DOHH2 (cell line): Measurements from ENCODE around the gene CPLX1.
"Not testable (repeated sequence)": the region's sequence is repeated elsewhere in the genome, so short reads cannot be mapped to it uniquely, and the experiment has no call there.

Source experiments
- H3F3A ChIP-seq: fragments of 200-600 bp; sonication (generic), shearing (Covaris generic); 2 replicates; pipeline ENCODE4 v1.6.0; 2016; ENCODE audit warnings: antibody characterized with exemption, mild to moderate bottlenecking; ENCODE audit not compliant: control insufficient read depth, insufficient read depth
- H3K27ac ChIP-seq: fragments of 200-600 bp; sonication (generic); 2 replicates; pipeline ENCODE4 v1.5.1; 2014; ENCODE audit warnings: low read depth, mild to moderate bottlenecking, low read length, moderate library complexity
- H3K27me3 ChIP-seq: fragments of 200-600 bp; sonication (generic); 2 replicates; pipeline ENCODE4 v1.6.1; 2014; ENCODE audit warnings: mild to moderate bottlenecking, low read length, mixed read lengths; ENCODE audit not compliant: control insufficient read depth
- H3K36me3 ChIP-seq: fragments of 200-600 bp; sonication (generic); 2 replicates; pipeline ENCODE4 v1.6.1; 2014; ENCODE audit warnings: mild to moderate bottlenecking, low read length, moderate library complexity, mixed read lengths; ENCODE audit not compliant: control insufficient read depth
- H3K4me1 ChIP-seq: fragments of 200-600 bp; sonication (generic); 2 replicates; pipeline ENCODE4 v1.6.1; 2014; ENCODE audit warnings: mild to moderate bottlenecking, low read length, mixed read lengths; ENCODE audit not compliant: control insufficient read depth
- H3K4me2 ChIP-seq: fragments of 200-600 bp; sonication (generic); 2 replicates; pipeline ENCODE4 v1.6.0; 2014; ENCODE audit warnings: mild to moderate bottlenecking, low read length, moderate library complexity
- H3K4me3 ChIP-seq: fragments of 200-600 bp; sonication (generic); 2 replicates; pipeline ENCODE4 v1.5.1; 2014; ENCODE audit warnings: mild to moderate bottlenecking, low read length, mixed read lengths
- H3K79me2 ChIP-seq: fragments of 200-600 bp; sonication (generic); 2 replicates; pipeline ENCODE4 v1.6.1; 2014; ENCODE audit warnings: mild to moderate bottlenecking, low read length, mixed read lengths; ENCODE audit not compliant: control insufficient read depth
- H3K9me2 ChIP-seq: fragments of 200-600 bp; sonication (generic); replicated peaks from 2 replicates; pipeline ENCODE4 v1.6.1; 2014; ENCODE audit warnings: mild to moderate bottlenecking, low read length, mixed read lengths; ENCODE audit not compliant: control insufficient read depth
- H3K9me3 ChIP-seq: fragments of 200-600 bp; sonication (generic); 2 replicates; pipeline ENCODE4 v1.6.1; 2014; ENCODE audit warnings: antibody characterized with exemption, low read length, mixed read lengths; ENCODE audit not compliant: control insufficient read depth, insufficient read depth
- H4K20me1 ChIP-seq: fragments of 200-600 bp; sonication (generic); 2 replicates; pipeline ENCODE4 v1.6.0; 2014; ENCODE audit warnings: low read depth, mild to moderate bottlenecking, antibody characterized with exemption, low read length, moderate library complexity; ENCODE audit not compliant: control insufficient read depth, insufficient read depth
- CTCF ChIP-seq: fragments of 200-600 bp; sonication (generic); IDR thresholded peaks from one replicate; pipeline ENCODE4 v1.5.1; 2014; ENCODE audit warnings: antibody characterized with exemption, mild to moderate bottlenecking, low read depth, low read length; ENCODE audit not compliant: poor library complexity, severe bottlenecking
- EZH2phosphoT487 ChIP-seq: fragments of 200-600 bp; sonication (generic); IDR thresholded peaks from 2 replicates; pipeline ENCODE4 v1.6.1; 2017; ENCODE audit warnings: borderline replicate concordance, mild to moderate bottlenecking, antibody characterized with exemption, low read length, moderate library complexity, mixed read lengths

CPLX1 gene

DNA sequence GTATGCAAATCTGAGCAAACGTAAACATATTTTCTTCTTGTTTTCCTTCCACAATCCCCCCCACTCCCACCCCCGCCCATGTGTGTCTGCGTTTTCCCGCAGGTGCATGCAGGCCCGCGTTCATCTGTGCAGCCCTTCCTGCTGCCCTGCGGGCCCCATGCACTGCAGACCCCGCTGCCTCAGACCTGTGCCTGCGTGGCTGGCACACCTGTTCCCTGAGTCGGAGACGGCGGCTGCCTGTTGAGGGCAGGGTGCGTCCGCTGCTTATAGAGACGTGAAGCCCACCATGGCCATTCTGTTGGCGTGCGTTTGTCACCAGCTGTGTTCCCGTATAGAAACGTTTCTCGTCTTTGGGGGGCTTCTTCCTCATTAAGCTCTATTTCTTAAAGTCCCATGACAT is 68.8 kb downstream of the CPLX1 start:
- Histone ChIP-seq H3F3A (0 out of 2 replicates have a peak, but pooled peaks cover 2% of the 10 kb centered on the region), H3K4me1 (no peaks in the 10 kb centered on the region), H3K27me3 (no peaks in the 10 kb centered on the region), H3K79me2 (no peaks in the 10 kb centered on the region), H3K27ac (no peak overlapping the region), H3K4me3 (no peak overlapping the region), H3K9me3 (no peaks in the 10 kb centered on the region), H4K20me1 (no peaks in the 10 kb centered on the region), H3K9me2 (no peaks in the 10 kb centered on the region), H3K4me2 (no peak overlapping the region), H3K36me3 (peaks cover 31% of the 10 kb centered on the region)
- TF ChIP-seq CTCF (no peak), EZH2phosphoT487 (no peak)

DNA sequence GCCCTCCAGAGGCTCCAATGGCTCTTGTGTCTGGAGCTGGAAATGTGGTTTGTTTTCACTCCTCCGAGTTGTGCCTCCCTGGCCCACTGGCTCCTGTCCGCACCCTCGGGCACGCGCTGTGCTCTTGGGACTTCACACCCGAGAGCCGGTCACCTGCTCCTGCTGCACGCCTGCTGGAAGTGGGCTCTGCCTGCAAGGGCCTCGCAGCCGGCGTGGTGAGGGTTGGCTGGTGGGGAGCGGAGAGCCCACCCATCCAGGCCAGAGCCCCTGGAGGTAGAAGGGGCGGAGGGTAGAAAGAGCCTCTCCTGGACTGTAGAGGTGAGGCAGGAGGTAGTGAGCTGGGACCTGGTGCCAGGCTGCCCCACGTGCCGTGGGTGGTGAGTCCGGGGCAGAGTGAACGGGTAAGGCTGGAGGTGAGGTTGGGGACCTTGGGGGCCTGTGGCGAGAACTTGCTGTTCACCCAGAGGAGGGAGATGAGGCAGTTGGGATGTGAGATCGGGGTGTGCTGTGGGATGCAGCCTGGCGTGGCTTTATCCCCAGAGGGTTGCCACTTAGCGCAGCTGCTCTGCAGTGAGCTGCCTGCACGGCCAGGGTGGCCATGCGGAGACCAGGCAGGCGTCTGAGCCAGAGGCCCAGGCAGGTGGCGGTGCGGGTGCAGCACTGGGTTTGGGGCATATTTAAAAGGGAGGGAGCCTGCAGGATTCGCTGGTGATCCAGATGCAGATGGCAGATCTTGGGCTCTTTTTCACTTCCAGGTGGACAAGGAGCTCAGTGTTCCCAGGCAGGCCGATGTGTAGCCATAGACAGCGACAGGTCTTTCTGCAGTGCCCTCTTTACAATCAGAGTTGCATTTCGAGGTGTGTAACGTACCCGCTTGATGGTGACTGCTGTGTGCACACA is 71.5 kb downstream of the CPLX1 start:
- H3K9me3 ChIP-seq, result no peaks in the 10 kb centered on the region
- no peak overlapping the region for H3K4me3 ChIP-seq
- H3K9me2 ChIP-seq, result no peaks in the 10 kb centered on the region
- H3K27ac ChIP-seq, result no peak overlapping the region
- peaks cover 35% of the 10 kb centered on the region for H3K36me3 ChIP-seq
- peaks cover 5% of the 10 kb centered on the region; the same call in 1 of the 2 replicates for H3K79me2 ChIP-seq
- H3F3A ChIP-seq, result 0 out of 2 replicates have a peak, but pooled peaks cover 2% of the 10 kb centered on the region
- no peak overlapping the region for H3K4me2 ChIP-seq
- no peaks in the 10 kb centered on the region; the same call in 1 of the 2 replicates for H4K20me1 ChIP-seq
- TF ChIP-seq CTCF (no peak), EZH2phosphoT487 (no peak)
- no peaks in the 10 kb centered on the region for H3K27me3 ChIP-seq
- no peaks in the 10 kb centered on the region for H3K4me1 ChIP-seq

- H3K9me2 ChIP-seq, H3K4me1 ChIP-seq, H3K79me2 ChIP-seq, H4K20me1 ChIP-seq, H3K27ac ChIP-seq, H3K4me3 ChIP-seq, H3K27me3 ChIP-seq, H3K4me2 ChIP-seq, H3F3A ChIP-seq, H3K9me3 ChIP-seq: not testable (repeated sequence)
- peaks cover 41% of the 10 kb centered on the region for H3K36me3 ChIP-seq
Measured at GRCh38 chr4:753186-753585, 72.7 kb downstream of the CPLX1 start.

DNA sequence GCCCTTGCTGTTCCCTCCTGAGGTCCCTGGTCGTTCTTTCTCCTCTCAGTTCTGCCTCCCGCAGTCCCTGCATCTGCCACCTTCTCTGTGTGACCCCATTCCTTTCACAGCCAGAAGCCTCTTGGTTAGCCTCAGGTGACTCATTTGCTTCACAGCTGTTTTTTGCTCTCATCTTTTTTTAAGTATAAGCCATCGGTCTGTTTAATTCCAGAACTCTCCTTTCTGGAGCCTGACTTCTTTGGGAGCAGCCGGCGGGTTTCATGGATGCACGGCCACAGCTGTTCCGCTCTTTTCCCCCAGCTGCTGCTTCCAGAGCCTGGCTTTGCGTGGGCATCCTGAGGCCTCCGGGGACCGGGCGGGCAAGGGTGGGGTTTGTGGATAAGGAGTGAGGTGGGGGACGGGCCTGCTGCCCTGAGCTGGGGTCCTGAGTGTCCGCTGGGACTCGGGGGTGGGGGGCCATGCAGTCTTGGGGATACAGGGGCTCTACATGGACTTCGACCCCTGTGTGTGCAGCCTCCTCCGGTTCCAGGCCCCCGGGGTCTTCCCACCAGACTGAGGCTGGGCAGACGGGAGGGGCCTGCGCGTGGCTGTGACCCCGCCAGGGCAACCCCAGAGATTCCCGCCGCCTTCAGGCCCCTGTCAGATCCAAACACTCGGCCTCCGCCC is 73.6 kb downstream of the CPLX1 start:
- no peaks in the 10 kb centered on the region for H3K4me1 ChIP-seq
- H4K20me1 ChIP-seq, result no peaks in the 10 kb centered on the region; the same call in 1 of the 2 replicates
- H3K36me3 ChIP-seq, result peaks cover 47% of the 10 kb centered on the region
- H3K4me2 ChIP-seq, result no peak overlapping the region
- TF ChIP-seq EZH2phosphoT487 (no peak), CTCF (no peak)
- H3K4me3 ChIP-seq, result no peak overlapping the region
- H3K27ac ChIP-seq, result no peak overlapping the region
- H3K79me2 ChIP-seq, result peaks cover 8% of the 10 kb centered on the region
- 0 out of 2 replicates have a peak, but pooled peaks cover 2% of the 10 kb centered on the region for H3F3A ChIP-seq
- no peaks in the 10 kb centered on the region for H3K9me3 ChIP-seq
- no peaks in the 10 kb centered on the region for H3K27me3 ChIP-seq
- H3K9me2 ChIP-seq, result no peaks in the 10 kb centered on the region
